ENCODE data around the gene CELF2.

DNA sequence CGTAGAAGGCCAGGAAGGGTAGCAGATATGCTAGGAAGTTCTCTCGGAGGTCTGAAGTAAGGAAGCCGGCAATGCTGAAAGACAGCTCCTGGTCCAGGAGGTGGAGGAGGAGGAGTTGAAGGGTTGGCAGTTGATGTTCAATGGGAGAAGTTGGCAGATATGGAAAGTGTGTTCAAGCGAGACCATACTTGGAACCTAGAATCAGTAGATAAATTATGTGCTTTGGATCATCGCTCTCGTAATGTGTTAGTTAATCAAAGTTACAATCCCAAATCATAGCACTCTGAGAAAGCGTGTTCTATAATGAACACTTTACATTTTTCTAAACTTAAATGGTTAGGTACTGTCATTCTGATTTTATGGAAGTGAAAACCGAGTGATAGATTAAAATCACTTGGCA lies 152.9 kb downstream of the CELF2 start:
- TF ChIP-seq POLR2AphosphoS5 (IDR thresholded peaks at IDR 0.05) (no peak), EP300 (IDR thresholded peaks at IDR 0.05) (no peak)
- TF ChIP-seq, protein P1, sequence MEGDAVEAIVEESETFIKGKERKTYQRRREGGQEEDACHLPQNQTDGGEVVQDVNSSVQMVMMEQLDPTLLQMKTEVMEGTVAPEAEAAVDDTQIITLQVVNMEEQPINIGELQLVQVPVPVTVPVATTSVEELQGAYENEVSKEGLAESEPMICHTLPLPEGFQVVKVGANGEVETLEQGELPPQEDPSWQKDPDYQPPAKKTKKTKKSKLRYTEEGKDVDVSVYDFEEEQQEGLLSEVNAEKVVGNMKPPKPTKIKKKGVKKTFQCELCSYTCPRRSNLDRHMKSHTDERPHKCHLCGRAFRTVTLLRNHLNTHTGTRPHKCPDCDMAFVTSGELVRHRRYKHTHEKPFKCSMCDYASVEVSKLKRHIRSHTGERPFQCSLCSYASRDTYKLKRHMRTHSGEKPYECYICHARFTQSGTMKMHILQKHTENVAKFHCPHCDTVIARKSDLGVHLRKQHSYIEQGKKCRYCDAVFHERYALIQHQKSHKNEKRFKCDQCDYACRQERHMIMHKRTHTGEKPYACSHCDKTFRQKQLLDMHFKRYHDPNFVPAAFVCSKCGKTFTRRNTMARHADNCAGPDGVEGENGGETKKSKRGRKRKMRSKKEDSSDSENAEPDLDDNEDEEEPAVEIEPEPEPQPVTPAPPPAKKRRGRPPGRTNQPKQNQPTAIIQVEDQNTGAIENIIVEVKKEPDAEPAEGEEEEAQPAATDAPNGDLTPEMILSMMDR (IDR thresholded peaks at IDR 0.05), result no peak

Data from sigmoid colon (tissue), 4 donors.